Measurements from ENCODE around the gene CAB39. TPM values are rescaled to one million over a fixed set of nuclear protein-coding genes. Genes with fewer than 3 reads are reported as not detected.

The CAB39 gene
- total RNA-seq: 22.6 TPM

GRCh38 chr2:230712443-230713330, at the start of gene CAB39:
CAB39 (plus strand) TSS chr2:230712842; CDS start chr2:230760002, 47,160 bp downstream.
- DNase-seq (ENCODE audit: low spot score): peak; percentile 90
- peak; percentile 93 for ATAC-seq

- ATAC-seq (no peak), DNase-seq (ENCODE audit: low spot score) (no peak)
These were observed 48.5 kb upstream of the CAB39 start for GRCh38 chr2:230664128-230664527.

GRCh38 chr2:230664844-230665243, 47.8 kb upstream of the CAB39 start:
- DNase-seq (ENCODE audit: low spot score) (no peak), ATAC-seq (no peak)

- no peak for ATAC-seq
- no peak for DNase-seq (ENCODE audit: low spot score)
These were observed 47.4 kb upstream of the CAB39 start for GRCh38 chr2:230665263-230665691.

- no peak for DNase-seq (ENCODE audit: low spot score)
- ATAC-seq: no peak
These were observed 46.2 kb upstream of the CAB39 start for GRCh38 chr2:230666446-230666845.

DNA sequence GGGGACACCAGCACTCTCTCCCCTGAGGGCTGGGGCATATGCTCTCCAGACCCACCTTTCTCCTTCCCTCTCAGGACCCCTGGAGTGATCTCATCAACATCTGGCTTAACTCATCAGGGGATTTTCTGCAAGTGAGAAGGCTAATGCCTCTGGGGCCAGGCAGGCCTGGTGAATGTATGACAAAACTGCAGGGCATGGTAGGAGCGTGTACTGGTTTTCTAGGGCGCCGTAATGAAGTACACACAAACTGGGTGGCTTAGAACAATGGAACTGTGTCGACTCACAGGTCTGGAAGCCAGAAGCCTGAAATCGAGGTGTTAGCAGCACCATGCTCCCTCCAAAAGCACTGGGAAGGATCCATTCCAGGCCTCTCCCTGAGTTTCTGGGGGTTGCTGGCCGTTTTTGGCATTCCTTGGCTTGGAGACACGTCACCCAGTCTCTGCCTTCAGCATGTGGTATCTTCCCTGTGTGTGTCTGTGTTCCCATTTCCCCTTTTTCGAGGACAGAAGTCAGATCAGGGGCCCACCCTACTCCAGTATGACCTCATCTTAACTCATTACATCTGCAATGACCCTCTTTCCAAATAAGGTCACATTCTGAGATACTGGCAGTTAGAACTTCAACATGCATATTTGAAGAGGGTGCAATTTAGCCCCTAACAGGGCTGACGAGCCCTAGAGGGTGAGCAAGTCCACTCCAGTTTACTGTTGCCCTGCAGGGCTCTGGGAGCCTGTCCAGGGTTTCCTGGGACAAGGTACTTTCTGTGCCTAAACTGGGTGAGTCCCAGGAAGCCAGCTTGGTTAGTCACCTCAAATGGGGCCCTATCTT, 45.5 kb upstream of the CAB39 start:
- no peak for DNase-seq (ENCODE audit: low spot score)
- ATAC-seq: peak; percentile 49

GRCh38 chr2:230668184-230668938, 44.3 kb upstream of the CAB39 start:
- DNase-seq (ENCODE audit: low spot score) (no peak), ATAC-seq (peak; percentile 30)

DNA sequence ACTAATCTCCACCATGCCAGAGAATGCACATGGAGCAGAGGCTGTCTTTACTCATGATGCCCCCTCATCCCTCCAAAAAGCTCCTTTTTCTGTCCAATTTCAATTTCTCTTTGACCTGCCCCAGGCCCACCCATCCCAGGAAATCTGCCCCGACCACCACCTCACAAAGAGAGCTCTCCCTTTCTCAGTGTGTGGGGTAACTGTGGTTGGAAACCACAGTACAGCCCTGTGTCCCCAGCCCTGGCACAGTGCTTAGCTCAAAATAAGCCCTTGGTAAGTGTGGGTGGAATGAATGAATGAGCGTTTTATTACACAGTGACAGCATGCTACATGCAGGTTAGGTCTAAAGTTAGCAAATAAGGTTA, 43.7 kb upstream of the CAB39 start:
- no peak for ATAC-seq
- no peak for DNase-seq (ENCODE audit: low spot score)

DNA sequence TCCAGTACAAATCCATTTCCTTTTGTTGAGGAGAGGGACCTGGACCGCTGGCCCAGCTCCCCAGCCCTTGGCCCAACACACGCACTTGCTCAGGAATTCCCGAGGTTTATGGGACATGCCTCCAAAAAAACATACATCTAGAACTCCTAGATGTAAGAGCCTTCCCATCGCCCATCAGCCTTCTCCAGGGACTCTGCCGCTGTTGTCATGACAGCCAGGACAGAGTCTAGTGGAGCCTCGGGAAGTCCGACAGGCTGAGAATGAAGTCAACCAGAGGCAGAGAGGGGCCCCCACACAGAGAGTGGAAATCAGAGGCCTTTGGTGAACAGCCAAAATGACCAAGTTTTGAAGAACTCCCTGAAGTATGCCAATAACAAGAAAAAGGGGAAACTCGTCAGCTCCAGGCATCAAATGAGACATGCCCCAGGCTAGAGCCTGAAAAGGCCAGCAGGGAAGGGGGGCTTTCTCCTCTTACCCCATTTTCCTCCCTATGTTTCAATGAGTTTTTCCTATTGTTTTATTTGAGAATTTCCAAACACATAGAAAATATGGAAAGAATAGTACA, 43.2 kb upstream of the CAB39 start:
- DNase-seq (ENCODE audit: low spot score): no peak
- no peak for ATAC-seq

DNA sequence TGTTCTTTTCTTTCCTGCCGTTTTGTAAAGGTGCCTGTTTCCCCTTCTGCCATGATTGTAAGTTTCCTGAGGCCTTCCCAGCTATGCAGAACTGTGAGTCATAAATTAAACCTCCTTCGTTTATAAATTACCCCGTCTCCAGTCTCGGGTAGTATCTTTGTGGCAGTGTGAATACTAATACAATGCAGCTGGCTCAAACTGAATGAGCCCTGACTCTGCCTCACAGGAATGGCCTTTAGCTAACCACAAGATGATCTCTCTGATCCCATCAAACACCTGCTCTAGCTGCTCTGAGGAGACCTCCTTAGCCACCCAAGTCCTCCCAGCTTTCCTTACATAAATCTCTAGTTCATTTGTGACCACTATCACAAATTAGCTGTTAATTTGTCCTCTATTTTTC, 41.5 kb upstream of the CAB39 start:
- DNase-seq (ENCODE audit: low spot score): no peak
- no peak for ATAC-seq

DNA sequence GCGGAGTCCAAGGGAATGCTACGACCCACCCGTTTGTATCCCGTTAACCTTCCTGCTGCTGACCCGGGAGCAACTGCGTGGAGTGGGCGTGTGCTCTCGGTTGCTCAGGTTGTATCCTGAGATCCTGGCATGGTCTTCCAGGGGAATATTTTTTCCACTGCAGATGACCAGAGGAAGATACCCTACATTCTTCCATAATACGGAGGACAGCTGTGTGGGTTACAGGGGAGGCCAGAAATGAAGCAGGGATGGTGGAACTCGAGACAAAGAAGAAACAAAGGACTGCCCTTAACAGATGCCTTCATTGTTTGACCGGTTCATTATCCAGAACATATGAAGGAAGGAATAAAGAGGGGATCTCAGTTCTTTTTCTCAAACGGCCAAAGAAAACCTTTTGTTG, 39.8 kb upstream of the CAB39 start:
- ATAC-seq (no peak), DNase-seq (ENCODE audit: low spot score) (no peak)

DNA sequence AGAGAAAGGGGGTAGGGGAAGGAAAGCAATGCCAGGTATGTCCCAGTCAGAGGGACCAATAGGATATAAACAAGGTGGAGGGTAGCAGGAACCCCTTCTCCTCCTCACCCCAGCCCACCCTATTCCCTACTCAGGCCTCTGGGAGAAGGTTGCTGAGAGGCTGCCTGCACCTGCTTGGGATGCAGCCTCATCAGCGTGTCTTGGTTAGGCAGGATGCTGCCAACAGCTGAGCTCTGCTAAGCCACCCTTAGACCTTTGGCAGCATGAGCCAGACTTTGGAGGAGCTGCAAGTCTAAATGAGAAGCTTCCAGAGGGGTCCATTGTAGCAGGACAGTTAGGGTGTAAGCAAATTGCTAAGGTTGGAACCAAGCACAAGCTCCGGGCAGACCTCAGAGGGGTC, 38.2 kb upstream of the CAB39 start:
- no peak for DNase-seq (ENCODE audit: low spot score)
- no peak for ATAC-seq

DNA sequence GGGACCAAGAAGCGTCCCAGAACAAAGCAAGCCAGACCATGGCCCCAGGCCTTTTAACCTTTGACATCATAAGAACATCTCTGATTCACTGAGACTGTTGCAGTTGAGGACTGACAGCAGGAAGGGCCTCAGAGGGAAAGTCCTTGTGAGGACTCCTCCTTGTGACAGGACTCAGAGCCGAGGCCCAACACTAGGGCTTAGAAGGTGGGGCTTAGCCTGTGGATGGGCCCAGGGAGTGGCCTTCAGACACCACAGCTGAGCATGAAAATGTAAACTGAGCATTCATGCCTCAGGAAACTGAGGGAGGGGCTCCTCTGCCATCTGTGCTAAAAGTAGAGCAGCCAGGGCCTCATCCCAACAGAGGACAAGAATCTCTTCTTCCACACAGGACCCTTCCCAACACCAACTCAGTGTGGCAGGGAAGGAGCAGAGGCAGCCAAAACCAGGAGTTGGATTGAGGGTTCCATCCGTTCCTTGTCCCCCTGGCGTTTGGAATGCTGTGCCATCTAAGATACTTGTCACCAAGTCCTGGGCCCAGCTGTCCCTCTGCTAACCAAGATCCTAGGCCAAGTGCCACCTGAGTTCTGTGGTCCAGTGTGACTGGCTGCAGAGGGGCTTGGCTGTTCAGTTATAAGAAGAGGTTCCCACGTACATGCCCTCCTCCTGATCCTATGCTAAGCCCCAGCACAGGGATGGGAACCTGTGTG, 37.5 kb upstream of the CAB39 start:
- no peak for ATAC-seq
- no peak for DNase-seq (ENCODE audit: low spot score)

GRCh38 chr2:230676546-230676945, 36.1 kb upstream of the CAB39 start:
- no peak for DNase-seq (ENCODE audit: low spot score)
- no peak for ATAC-seq

DNA sequence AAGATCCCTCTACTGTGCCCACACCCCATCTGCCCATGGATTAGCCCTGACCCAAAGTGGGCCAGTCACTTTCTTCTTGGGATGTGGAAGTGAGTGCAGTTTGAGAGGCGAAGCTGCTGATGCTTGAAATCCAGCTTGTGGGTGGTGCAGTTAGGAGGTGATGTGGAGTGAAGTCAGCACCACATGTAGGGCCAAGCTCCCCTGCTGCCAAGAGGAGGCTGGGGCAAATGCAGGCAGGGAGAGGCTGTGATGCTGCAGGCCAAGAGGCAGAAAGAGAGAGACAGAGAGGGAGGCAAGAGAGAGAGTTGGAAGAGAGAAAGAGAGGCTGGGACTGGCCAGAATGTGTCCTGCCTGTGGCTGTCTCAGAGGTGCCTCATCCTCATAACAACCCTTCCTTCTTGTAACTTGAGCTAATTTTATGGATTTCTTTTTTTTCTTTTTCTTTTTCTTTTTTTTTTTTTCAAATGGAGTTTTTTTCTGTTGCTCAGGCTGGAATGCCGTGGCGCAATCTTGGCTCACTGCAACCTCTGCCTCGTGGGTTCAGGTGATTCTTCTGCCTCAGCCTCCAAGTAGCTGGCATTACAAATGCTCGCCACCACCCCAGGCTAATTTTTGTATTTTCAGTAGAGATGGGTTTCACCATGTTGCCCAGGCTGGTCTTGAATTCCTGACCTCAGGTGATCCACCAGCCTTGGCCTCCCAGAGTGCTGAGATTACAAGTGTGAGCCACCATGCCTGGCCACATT, 35.3 kb upstream of the CAB39 start:
- ATAC-seq (no peak), DNase-seq (ENCODE audit: low spot score) (no peak)

GRCh38 chr2:230678018-230678417, 34.6 kb upstream of the CAB39 start:
- DNase-seq (ENCODE audit: low spot score): no peak
- ATAC-seq: no peak

DNA sequence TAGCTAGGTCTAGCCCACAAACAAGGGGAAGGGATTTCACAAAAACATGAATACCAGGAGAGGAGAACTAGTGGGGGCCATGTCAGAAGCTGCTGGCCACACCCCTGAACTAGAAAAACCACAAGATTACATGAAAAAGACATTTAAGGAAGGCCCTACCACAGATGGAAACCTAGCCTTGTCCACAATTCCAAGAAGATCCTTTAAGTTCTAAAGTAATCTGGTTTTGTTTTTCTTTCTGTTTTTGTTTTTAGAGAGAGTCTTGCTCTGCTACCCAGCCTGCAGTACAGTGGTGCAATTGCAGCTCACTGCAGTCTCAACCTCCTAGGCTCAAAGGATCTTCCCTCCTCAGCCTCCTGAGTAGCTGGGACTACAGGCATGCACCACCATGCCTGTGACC, 34.2 kb upstream of the CAB39 start:
- DNase-seq (ENCODE audit: low spot score): no peak
- ATAC-seq: no peak

DNA sequence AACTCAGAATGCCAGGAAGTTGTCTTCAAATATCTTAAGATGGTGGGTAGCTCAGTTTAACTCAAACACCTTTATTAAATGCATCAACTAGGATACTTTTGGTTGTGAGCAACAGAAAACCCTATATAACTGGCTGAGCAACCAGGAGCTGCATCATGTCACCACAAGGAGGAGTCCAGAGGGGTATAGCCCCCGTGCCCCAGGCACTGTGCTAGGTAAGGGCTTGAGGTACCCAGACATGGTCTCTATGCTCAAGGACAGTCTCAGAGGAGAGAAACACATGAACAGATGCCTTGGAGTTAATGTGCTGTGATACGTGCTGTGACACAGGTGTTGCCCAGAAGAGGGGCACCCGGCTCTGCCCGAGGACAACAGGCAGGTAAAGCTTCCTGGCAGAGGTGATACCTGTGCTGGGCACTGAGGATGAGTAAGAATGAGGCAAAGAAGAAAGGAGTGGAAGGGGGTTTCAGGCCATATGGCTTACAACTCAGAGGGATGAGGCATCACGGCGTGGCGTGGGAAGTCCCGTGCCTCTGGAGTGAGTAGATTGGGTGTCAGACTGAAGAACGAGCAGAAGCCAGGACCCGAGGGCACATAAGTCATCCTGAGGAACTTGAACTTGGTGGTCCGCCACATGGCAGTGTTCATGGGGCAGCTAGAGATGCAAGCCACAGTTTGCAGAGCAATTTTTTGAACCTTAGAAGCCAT, 32.0 kb upstream of the CAB39 start:
- no peak for ATAC-seq
- no peak for DNase-seq (ENCODE audit: low spot score)

- ATAC-seq: no peak
These were observed 31.5 kb upstream of the CAB39 start for GRCh38 chr2:230681171-230681545.

More at GRCh38 chr2:230681171-230681545, 31.5 kb upstream of the CAB39 start:
- DNase-seq (ENCODE audit: low spot score): no peak
